Fibroblast of lung (primary cell): ENCODE data around the gene FEZF2.

Source experiments
- EZH2 ChIP-seq: IDR thresholded peaks from 2 replicates; pipeline ENCODE4 v1.5.1; 2012; ENCODE audit warnings: low read length, control low read depth, mild to moderate bottlenecking; ENCODE audit errors: missing control alignments
- TF ChIP-seq, protein P1 (sequence below), 2 donors: IDR thresholded peaks in 1 of 2; conservative IDR thresholded peaks in 1 of 2; 1 replicate in 1 of 2; 2 replicates in 1 of 2; pipeline ENCODE4 v1.5.1; 2011 to 2012; ENCODE audit warnings: low read length in 2 of 2, control low read depth in 1 of 2, inconsistent platforms in 1 of 2, low read depth in 1 of 2, mild to moderate bottlenecking in 1 of 2

DNA sequence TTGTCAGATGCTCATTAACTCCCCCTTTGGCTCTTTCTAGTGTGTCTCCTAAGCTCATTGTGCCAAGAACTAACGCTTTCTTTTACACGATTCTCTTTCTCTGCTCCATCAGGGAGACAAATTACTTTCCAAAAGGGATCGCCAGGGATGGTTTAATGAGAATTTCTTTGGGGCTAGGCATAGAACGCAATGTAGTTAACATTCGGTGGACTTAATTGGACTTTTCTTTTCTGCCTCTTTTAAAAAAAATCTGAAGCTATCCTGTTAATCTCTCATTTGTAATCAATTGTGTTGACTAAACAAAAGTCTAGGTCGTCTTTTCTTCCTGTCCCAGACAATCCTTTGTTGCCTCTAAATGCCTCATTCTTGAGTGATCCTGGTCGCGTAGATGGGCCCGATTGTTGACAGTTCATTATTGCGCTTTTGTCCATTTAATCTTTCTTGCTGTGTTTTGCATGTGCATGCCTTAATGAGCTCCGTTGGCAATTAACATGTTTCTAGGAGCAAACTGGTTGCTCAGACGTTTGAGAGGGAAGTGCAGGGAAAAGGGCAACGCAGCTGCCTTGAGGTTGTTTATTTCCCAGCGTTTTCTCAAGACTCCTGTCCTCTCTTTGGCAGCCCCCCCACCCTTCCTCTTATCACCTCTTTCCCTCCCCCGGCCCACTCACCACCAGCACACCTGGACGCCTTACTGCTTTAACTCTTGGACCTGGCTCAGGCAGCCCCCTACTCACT is 7.8 kb downstream of the FEZF2 start:
- TF ChIP-seq, protein P1, sequence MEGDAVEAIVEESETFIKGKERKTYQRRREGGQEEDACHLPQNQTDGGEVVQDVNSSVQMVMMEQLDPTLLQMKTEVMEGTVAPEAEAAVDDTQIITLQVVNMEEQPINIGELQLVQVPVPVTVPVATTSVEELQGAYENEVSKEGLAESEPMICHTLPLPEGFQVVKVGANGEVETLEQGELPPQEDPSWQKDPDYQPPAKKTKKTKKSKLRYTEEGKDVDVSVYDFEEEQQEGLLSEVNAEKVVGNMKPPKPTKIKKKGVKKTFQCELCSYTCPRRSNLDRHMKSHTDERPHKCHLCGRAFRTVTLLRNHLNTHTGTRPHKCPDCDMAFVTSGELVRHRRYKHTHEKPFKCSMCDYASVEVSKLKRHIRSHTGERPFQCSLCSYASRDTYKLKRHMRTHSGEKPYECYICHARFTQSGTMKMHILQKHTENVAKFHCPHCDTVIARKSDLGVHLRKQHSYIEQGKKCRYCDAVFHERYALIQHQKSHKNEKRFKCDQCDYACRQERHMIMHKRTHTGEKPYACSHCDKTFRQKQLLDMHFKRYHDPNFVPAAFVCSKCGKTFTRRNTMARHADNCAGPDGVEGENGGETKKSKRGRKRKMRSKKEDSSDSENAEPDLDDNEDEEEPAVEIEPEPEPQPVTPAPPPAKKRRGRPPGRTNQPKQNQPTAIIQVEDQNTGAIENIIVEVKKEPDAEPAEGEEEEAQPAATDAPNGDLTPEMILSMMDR (conservative IDR thresholded peaks at IDR 0.05 in 1 of 2, IDR thresholded peaks at IDR 0.05 in 1 of 2; ENCODE audit: low read depth in 1 of 2, low read length in 2 of 2), result no peak
- TF ChIP-seq EZH2, result no peak
